ENCODE measurements around the gene SMARCD2.
"Not testable (repeated sequence)": the region's sequence is repeated elsewhere in the genome, so short reads cannot be mapped to it uniquely, and the experiment has no call there.

Gene SMARCD2

DNA sequence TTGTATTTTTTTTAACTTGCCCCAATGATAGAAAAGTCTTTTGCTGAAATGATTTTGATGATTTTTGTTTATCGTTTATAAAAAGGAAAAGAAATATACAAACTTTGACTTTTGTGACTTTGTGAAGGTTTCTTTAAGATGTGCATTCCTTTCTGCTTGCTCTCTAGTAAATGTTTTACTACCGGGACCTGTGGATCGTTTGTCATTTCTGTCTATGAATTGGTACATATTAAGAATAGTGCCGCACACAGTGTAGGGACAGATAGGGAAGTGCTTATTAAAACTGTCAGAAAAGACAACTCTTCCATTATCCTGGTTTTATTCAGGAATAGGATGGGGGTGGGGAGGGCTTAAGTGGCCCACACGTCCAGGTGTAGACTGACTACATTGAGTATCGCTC lies 23.4 kb downstream of the SMARCD2 start:
- no peak for DNase-seq (ENCODE audit: low read depth)
- no peak overlapping the region for H3K4me3 ChIP-seq (ENCODE audit: low read depth, low read length)

DNA sequence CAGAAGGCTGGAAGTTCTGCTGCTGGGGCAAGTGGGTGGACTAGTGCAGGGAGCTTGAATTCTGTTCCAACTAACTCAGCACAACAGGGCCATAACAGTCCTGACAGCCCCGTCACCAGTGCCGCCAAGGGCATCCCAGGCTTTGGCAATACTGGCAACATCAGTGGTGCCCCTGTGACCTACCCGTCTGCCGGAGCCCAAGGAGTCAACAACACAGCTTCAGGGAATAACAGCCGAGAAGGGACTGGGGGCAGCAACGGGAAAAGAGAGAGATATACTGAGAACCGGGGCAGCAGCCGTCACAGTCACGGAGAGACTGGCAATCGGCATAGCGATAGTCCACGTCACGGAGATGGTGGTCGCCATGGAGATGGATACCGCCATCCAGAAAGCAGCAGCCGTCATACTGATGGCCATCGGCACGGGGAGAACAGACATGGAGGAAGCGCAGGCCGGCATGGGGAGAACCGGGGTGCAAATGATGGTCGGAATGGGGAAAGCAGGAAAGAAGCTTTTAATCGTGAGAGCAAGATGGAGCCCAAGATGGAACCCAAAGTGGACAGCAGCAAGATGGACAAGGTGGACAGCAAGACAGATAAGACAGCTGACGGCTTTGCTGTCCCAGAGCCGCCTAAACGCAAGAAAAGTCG lies 24.6 kb downstream of the SMARCD2 start:
- no peak for DNase-seq (ENCODE audit: low read depth)
- H3K4me3 ChIP-seq (ENCODE audit: low read depth, low read length): no peak overlapping the region

DNA sequence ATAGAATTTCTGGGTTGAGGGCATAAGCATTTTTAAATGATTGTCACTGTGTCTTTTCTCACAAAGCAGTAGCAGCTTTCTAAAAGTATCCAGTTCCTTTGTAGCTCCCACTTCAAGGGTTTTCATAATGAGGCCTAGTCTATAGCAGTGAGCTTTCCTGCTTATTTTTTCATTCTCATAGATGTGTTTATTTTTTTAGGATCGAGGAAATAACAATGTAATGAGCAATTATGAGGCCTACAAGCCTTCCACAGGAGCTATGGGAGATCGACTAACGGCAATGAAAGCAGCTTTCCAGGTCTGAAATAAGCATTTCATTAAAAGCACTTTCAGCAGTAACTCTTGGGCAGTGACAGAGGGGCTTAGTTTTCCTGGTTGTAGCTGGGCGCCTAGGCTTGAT lies 25.8 kb downstream of the SMARCD2 start:
- DNase-seq (ENCODE audit: low read depth): no peak
- H3K4me3 ChIP-seq (ENCODE audit: low read depth, low read length): no peak overlapping the region

DNA sequence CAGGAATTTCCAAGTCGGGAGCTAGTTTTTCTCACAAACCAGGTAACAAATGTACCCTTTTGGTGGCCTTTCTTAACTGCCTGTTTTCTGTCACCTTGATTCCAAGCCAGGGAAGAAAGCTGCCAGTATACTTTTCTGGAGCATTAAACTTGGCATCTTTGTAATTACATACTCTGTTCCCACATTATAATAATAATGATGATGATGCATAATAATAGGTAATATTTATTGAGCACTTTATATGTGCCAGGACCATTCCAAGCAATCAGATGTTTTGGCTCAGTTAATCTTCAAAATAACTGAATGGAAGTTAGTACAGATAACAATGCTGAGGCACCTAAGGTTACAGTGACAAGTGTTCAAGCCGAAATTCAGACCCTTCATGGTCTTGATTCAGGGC lies 26.4 kb downstream of the SMARCD2 start:
- no peak overlapping the region for H3K4me3 ChIP-seq (ENCODE audit: low read depth, low read length)
- no peak for DNase-seq (ENCODE audit: low read depth)

DNA sequence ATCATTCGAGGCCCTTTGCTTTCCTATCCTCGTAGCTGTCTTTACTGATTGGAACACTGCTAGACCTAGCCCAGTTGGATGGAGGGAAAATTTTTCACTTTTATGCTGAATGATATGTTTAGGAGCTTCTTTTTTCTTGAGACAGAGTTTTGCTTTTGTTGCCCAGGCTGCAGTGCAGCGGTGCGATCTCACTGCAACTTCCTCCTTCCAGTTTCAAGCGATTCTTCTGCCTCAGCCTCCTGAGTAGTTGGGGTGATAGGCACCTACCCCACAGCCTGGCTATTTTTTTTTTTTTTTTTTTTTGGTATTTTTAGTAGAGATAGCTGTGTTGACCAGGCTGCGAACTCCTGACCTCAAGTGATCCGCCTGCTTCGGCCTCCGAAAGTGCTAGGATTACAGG lies 32.5 kb downstream of the SMARCD2 start:
- DNase-seq (ENCODE audit: low read depth): no peak
- H3K4me3 ChIP-seq (ENCODE audit: low read depth, low read length): no peak overlapping the region

DNA sequence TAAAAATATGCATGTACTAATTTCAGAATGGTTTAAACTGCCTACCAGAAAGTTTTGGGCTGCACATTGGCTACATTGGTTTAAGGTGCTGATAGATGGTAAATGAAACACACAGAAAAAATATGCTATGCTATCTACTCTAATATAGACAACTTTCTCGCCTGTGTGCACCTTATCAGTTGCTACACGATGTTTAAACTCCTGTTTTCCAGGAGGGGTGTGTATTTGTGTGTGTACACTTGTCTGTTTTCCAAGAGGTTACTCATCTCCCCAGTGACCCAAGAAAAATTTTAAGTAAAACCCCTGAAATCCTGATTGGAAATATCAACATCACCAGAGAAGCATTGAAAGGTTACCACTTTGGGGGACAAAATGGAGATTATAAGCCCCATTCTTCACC lies 36.9 kb downstream of the SMARCD2 start:
- H3K4me3 ChIP-seq (ENCODE audit: low read depth, low read length): no peak overlapping the region
- no peak for DNase-seq (ENCODE audit: low read depth)

DNA sequence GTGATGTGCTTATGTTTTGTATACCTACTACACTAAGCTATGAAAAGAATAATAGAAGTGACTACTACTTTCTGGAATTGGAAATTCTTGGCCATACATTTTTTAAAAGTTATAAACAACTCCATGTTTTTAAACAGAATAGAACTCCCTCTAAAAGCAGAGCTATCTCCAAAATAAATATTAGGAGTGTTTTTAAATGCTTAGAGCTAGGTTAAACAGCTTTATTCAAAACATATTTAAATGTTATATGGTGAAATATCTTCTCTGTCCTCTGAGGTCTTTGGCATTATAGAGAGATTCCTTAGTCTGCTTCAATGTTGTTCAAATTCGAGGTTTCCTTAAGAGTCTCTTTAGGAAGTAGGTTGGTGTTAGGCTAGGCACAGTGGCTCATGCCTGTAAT lies 38.2 kb downstream of the SMARCD2 start:
- DNase-seq (ENCODE audit: low read depth): no peak
- no peak overlapping the region for H3K4me3 ChIP-seq (ENCODE audit: low read depth, low read length)

DNA sequence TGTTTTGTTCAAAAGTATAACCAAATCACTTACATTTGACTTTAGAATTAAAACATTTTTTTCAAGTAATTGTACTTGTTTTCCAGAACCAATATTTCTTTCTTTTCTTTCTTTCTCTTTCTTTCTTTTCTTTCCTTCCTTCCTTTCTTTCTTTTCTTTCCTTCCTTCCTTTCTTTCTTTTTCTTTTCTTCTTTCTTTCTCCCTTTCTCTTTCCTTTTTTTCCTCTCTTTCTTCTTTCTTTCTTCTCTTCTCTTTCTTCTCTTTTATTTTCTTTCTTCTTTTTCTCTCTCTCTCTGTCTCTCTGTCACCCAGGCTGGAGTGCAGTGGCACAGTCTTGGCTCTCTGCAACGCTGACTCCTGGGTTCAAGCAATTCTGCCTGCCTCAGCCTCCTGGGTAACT lies 41.7 kb downstream of the SMARCD2 start:
- DNase-seq (ENCODE audit: low read depth): no peak
- H3K4me3 ChIP-seq (ENCODE audit: low read depth, low read length): no peak overlapping the region

DNA sequence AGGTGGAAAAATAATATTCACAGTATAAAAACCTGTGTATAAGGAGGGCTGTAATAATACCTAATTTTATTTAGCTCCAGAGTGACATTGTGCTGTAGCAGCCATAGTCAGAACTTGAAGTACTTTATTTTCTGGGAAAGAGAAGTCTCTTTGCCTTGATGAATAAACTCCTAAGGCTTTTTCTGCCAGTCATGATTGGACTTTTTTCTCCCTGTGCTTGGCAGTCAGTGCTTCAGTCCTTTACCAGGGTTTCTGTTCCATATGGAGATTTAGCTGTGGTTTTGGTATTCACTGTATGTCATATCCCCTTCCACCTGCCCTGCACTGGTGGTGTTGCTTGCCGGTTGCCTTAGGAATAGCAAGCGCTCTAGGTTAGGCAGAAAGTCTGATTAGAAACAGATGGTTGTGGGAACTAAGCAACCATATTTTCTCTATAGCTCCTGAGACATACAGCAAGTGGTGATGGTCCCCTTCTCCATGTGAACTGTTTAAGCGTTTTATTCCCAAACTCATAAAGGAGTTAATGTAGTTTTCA lies 43.8 kb downstream of the SMARCD2 start:
- no peak for DNase-seq (ENCODE audit: low read depth)
- H3K4me3 ChIP-seq (ENCODE audit: low read depth, low read length): no peak overlapping the region

DNA sequence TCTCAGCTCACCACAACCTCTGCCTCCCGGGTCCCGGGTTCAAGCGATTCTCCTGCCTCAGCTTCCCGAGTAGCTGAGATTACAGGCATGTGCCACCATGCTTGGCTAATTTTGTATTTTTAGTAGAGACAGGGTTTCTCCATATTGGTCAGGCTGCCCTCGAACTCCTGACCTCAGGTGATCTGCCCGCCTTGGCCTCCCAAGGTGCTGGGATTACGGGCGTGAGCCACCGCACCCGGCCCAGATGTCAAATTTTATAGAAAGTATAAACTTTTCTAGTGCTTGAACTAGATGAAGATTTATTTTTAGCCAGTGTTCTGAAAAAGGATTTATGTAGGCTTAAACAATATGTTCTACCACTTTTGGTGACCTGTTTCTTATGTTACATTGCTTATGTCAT lies 46.1 kb downstream of the SMARCD2 start:
- H3K4me3 ChIP-seq (ENCODE audit: low read depth, low read length); DNase-seq (ENCODE audit: low read depth): not testable (repeated sequence)

DNA sequence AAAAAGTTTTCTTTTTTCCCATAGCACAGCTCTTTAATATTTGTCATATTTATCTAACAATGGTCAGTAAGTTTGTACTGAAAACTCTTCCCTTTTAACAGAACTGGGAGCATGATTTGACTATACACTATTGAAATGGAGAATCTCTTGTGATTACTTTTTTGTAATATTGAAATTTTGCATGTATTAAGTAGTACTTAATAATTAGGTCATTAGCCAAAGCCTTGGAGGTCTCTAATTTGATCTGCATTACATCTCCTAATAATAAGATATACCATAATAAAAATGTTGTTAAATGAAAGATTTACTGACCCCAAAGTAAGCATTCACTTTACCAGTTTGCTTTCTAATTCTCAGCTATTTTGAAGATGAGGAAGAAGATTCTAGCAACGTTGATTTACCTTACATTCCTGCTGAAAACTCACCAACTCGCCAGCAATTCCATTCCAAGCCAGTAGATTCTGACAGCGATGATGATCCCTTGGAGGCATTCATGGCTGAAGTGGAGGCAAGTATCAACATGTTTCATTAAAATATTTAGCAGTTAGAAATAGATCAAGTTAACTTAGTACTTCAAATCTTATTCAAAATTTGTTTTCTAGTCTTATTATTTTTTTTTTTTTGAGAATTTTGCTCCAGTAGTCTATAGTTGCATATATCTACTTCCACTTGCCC lies 50.3 kb downstream of the SMARCD2 start:
- DNase-seq (ENCODE audit: low read depth): no peak
- no peak overlapping the region for H3K4me3 ChIP-seq (ENCODE audit: low read depth, low read length)

DNA sequence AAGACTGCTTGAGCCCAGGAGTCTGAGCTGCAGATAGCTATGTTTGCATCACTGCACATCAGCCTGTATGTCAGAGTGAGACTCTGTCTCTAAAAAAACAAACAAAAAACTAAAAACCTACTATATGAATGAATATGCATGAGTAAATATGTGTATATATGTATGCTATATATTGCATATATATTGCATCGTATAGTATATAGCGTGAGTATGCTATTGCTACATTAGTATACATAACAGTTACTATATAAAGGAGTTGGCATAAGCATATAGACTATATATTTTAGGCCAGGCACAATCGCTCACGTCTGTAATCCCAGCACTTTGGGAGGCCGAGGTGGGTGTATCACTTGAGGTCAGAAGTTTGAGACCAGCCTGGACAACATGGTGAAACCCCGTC lies 52.4 kb downstream of the SMARCD2 start:
- no peak for DNase-seq (ENCODE audit: low read depth)
- H3K4me3 ChIP-seq (ENCODE audit: low read depth, low read length): no peak overlapping the region

DNA sequence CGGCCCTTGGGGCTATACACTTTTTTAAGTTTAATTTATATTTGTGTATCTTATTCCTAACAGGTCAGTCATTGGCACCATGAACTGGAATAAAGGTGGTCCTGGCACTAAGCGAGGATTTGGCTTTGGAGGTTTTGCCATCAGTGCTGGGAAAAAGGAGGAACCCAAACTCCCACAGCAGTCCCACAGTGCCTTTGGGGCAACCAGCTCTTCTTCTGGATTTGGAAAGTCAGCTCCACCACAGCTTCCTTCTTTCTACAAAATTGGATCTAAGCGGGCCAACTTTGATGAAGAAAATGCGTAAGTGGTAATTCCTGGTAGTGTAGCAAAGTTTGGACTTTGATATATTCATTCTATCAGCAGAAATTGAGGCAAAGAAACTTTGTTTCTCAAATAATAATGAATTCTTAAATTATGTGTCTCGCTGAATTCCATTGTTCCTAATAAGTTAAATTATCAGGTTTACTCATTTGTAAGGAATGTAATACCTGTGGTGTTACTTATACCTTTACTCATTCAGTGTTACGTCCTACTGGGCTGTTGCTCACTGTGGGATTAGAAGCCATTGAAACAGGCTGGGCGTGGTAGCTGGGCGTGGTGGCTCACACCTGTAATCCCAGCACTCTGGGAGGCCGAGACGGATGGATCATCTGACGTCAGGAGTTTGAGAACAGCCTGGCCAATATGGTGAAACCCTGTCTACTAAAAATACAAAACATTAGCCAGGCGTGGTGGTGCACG lies 55.3 kb downstream of the SMARCD2 start:
- DNase-seq (ENCODE audit: low read depth): no peak
- H3K4me3 ChIP-seq (ENCODE audit: low read depth, low read length): no peak overlapping the region

DNA sequence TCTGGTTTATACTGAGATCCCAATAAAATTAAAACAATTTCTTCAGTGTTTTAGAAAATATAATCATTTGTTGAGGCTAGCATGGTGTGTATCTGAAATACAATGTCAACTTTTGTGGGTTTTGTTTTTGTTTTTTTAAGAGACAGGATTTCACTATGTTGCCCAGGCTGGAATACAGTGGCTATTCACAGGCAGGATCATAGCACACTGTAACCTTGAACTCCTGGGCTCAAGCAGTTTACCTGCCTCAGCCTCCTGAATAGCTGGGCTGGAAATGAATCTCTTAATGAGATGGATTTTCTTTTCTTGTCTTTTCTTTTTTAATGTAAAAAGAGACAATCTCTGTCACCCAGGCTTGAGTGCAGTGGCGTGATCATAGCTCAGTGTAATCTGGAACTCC lies 56.4 kb downstream of the SMARCD2 start:
- no peak for DNase-seq (ENCODE audit: low read depth)
- H3K4me3 ChIP-seq (ENCODE audit: low read depth, low read length): no peak overlapping the region

DNA sequence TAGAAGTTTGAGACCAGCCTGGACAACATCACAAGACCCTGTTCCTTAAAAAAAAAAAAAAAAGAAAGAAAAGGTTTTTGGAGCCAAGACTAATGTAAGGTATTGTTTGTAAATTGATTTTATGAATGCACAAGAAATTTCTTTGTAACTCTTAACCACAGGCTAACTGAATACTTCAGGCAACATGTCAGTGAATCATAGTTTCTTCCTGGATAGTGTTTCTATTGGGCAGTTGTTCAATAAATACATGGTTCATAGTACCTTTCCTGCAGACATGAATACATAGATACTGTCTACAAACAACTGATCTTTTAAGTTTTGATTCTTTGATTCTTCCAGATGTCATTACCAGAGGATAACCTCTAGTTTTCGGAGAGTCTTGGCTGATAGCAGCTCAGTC lies 56.9 kb downstream of the SMARCD2 start:
- no peak overlapping the region for H3K4me3 ChIP-seq (ENCODE audit: low read depth, low read length)
- DNase-seq (ENCODE audit: low read depth): no peak

DNA sequence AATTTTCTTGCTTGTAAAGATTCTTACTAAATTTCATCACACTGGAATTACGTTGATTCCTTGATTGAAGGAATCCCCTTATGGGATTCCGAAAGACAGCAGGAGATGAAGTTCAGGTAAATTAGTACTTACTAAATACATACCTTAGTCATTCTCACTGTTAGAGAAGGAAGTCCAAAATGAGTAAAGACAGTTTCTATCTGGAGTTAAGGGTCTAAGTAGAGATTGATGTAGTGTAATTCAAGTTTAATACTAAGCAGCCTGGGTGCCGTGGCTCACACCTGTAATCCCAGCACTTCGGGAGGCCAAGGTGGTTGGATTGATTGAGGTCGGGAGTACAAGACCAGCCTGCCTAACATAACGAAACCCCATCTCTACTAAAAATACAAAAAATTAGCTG lies 59.0 kb downstream of the SMARCD2 start:
- no peak for DNase-seq (ENCODE audit: low read depth)
- no peak overlapping the region for H3K4me3 ChIP-seq (ENCODE audit: low read depth, low read length)

Measured in skeletal muscle cell (primary cell).